Measurements from ENCODE around the gene S100Z. TPM values are rescaled to one million over a fixed set of nuclear protein-coding genes. Genes with fewer than 3 reads are reported as not detected.
"Not testable (repeated sequence)": the region's sequence is repeated elsewhere in the genome, so short reads cannot be mapped to it uniquely, and the experiment has no call there.

S100Z gene
- total RNA-seq, 4 donors from 2014 or later: 0.53 TPM; not detected in 3

GRCh38 chr5:76850543-76851145 lies 830 bp downstream of the S100Z start:
- DNase-seq: no peak
- Histone ChIP-seq H3K4me1 (peaks cover 0 to 9% (median 0%) of the 10 kb centered on the region in 3 donors), H3K27ac (peak overlapping the region in 2 of 4 donors; percentile 25 to 34), H3K36me3 (no peaks in the 10 kb centered on the region), H3K27me3 (peaks cover 0 to 48% (median 0%) of the 10 kb centered on the region in 4 donors), H3K9me3 (no peaks in the 10 kb centered on the region), H3K4me3 (no peak overlapping the region)
- WGBS, 2 donors: 81 to 88% methylated on average over 6 to 7 of the region's 8 CpGs
- TF ChIP-seq CTCF (IDR thresholded peaks at IDR 0.05) (no peak), POLR2A (IDR thresholded peaks at IDR 0.05) (no peak)
- intact Hi-C loops (cut with DNase I): no loop called here

GRCh38 chr5:76851728-76852369 lies 2.0 kb downstream of the S100Z start:
- intact Hi-C loops (cut with DNase I): no loop called here
- Histone ChIP-seq H3K36me3 (no peaks in the 10 kb centered on the region), H3K4me3 (no peak overlapping the region), H3K27me3 (peaks cover 0 to 40% (median 0%) of the 10 kb centered on the region in 4 donors), H3K4me1 (no peaks in the 10 kb centered on the region), H3K9me3 (no peaks in the 10 kb centered on the region), H3K27ac (peak overlapping the region in 2 of 4 donors; percentile 25 to 34)
- WGBS, 2 donors: 44 to 68% methylated on average over 7 of the region's 7 CpGs
- TF ChIP-seq POLR2A (IDR thresholded peaks at IDR 0.05) (no peak), CTCF (IDR thresholded peaks at IDR 0.05) (no peak)
- no peak for DNase-seq

GRCh38 chr5:76852772-76853171 lies 3.0 kb downstream of the S100Z start:
- DNase-seq: no peak
- no peaks in the 10 kb centered on the region for H3K36me3 ChIP-seq
- TF ChIP-seq CTCF (IDR thresholded peaks at IDR 0.05) (no peak), POLR2A (IDR thresholded peaks at IDR 0.05) (no peak)
- H3K4me3 ChIP-seq: no peak overlapping the region
- peaks cover 0 to 32% (median 0%) of the 10 kb centered on the region in 4 donors for H3K27me3 ChIP-seq
- H3K4me1 ChIP-seq: no peaks in the 10 kb centered on the region
- H3K27ac ChIP-seq: no peak overlapping the region
- H3K9me3 ChIP-seq: no peaks in the 10 kb centered on the region
- WGBS, 2 donors: 0 to 56% methylated on average over 1 to 2 of the region's 2 CpGs
- intact Hi-C loops (cut with DNase I): no loop called here

GRCh38 chr5:76853741-76854140 lies 3.9 kb downstream of the S100Z start:
- intact Hi-C loops (cut with DNase I); H3K9me3 ChIP-seq; H3K4me1 ChIP-seq; H3K4me3 ChIP-seq; H3K27ac ChIP-seq; H3K36me3 ChIP-seq; DNase-seq: not testable (repeated sequence)
- H3K27me3 ChIP-seq: peaks cover 0 to 24% (median 0%) of the 10 kb centered on the region in 4 donors
- 73 to 77% methylated on average over 3 of the region's 3 CpGs for WGBS, 2 donors

GRCh38 chr5:76854644-76855043 lies 4.8 kb downstream of the S100Z start:
- Histone ChIP-seq H3K9me3 (no peaks in the 10 kb centered on the region), H3K4me1 (no peaks in the 10 kb centered on the region), H3K36me3 (no peaks in the 10 kb centered on the region), H3K27ac (no peak overlapping the region), H3K27me3 (peaks cover 0 to 16% (median 0%) of the 10 kb centered on the region in 4 donors), H3K4me3 (no peak overlapping the region)
- no peak for DNase-seq
- TF ChIP-seq CTCF (IDR thresholded peaks at IDR 0.05) (no peak), POLR2A (IDR thresholded peaks at IDR 0.05) (no peak)
- intact Hi-C loops (cut with DNase I): no loop called here

- H3K4me1 ChIP-seq; H3K27me3 ChIP-seq; intact Hi-C loops (cut with DNase I); H3K4me3 ChIP-seq; DNase-seq; H3K9me3 ChIP-seq; H3K36me3 ChIP-seq: not testable (repeated sequence)
- H3K27ac ChIP-seq: peak overlapping the region in 1 of 4 donors; percentile 55
Measured at GRCh38 chr5:76855501-76855900, 5.7 kb downstream of the S100Z start.
